Activated CD8-positive, alpha-beta memory T cell treated with anti-CD3 and anti-CD28 coated beads, Interleukin-2, amount 50 U/mL, for 24 hours (primary cell): ENCODE results near the gene IRF2.
"Not testable (repeated sequence)": the region's sequence is repeated elsewhere in the genome, so short reads cannot be mapped to it uniquely, and the experiment has no call there.

Experiments used
- DNase-seq: peaks from one replicate; pipeline ENCODE4 v3.0.0-alpha.2; 2020; ENCODE audit errors: extremely low read depth

The IRF2 gene

GRCh38 chr4:184346682-184347081 lies 127.7 kb downstream of the IRF2 start:
- no peak for DNase-seq

- DNase-seq = not testable (repeated sequence)
These were observed 128.1 kb downstream of the IRF2 start for GRCh38 chr4:184346273-184346672.

- DNase-seq = no peak
These were observed 128.8 kb downstream of the IRF2 start for GRCh38 chr4:184345573-184345922.

GRCh38 chr4:184344899-184345572 lies 129.3 kb downstream of the IRF2 start:
- no peak for DNase-seq

GRCh38 chr4:184344435-184344834 lies 129.9 kb downstream of the IRF2 start:
- no peak for DNase-seq

DNA sequence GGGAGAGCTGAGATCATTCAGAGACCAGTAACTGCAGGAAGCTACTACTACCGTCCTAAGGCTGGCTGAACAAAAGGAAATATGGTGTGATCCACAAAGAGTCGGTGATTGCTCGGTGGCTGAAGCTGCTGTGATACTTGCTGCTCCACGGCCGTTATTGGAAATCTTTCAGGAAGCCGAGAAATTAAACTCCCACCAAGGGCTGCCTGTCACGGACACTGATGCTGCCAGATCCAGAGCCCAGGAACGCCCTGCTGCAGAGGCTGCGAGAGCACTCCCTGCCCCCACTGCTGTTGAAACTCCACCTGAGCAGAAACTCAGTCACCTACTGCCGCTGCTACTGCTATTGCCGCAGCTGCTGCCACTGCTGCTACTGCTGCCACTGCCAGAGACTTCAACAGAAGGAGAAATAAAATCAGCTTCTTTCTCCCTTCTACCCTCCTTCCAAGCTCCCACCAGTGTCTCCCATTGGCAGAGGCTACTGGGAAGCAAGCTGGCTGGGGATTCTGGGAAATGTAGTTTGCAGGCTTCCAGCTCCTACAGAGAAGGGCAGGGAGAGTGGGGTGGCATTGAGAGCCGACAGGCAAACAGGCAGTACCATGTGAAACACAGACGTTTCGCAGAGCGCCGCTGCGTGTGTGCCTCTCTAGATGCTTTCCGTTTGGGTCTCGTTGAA lies 130.7 kb downstream of the IRF2 start:
- no peak for DNase-seq

DNA sequence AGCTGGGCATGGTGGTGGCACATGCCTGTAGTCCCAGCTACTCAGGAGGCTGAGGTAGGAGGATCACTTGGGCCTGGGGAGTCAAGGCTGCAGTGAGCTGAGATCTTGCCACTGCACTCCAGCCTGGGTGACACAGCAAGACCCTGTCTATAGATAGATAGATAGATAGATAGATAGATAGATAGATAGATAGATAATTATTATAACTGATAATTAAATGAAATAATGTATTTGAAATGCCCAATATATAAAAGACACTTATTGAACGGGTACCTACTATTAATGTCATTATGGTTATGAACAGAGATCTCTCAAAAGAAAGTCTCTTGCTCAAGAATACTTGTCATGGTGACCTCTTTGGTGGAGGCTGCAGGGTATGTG lies 131.5 kb downstream of the IRF2 start:
- DNase-seq = not testable (repeated sequence)

DNA sequence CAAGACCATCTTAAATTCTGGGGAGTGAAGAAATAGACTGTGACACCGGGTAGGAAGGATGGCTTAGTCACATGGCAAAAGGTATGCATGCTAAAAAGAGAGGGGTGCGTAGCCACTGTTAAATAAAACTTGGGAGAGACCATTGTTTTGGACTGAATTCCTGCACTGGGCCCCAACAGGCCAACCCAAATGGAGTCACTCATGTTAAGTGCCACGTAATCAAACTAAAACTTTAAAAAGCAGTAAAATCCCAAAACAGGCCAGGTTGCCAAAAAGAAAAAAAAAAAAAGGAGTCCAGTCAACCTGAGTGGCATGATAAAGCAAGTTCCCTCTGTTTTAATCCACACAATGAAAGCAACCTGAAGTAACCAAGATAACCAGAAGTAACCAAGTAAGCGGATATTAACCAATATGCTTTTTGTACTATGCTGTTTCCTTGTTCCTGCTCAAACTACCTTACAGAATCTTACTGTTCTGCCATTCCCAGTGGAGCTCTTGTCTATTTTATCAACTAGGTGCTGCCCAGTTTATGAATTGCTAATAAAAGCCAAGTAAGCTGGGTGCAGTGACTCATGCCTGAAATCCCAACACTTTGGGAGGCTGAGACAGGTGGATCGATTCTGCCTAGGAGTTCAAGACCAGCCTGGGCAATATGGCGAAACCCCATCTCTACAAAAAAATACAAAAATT lies 132.0 kb downstream of the IRF2 start:
- DNase-seq = no peak

GRCh38 chr4:184339398-184340193 lies 134.8 kb downstream of the IRF2 start:
- not testable (repeated sequence) for DNase-seq

DNA sequence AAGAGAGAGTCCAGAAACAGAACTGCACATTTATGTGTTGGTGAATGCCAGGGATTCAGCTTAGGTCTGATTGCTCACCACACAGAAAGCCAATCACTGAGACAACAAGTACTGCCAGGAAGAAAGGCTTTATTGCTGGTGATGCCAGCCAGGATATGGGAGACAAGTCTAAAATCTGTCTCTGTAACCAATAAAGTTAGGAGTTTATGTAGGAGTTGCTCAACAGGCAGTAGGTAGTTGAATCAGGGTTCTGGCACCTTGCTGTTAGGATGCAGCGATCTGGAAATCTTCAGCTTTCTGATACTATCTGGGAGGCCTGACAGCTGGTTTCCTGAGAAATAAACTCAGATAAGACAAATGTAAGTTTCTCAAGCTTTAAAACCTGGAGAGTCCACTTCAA lies 136.4 kb downstream of the IRF2 start:
- no peak for DNase-seq
